H1 (cell line): ENCODE results near the gene PRKACA. TPM values are rescaled to one million over a fixed set of nuclear protein-coding genes. Genes with fewer than 3 reads are reported as not detected.
A peak's percentile ranks its signal among the peaks of the same experiment; 100 is the strongest.

Source experiments
- CBX5 ChIP-seq: fragments of 300-800, 300-1000 bp; sonication (generic); IDR thresholded peaks from 2 replicates; pipeline ENCODE4 v1.7.1; 2016; ENCODE audit warnings: antibody characterized with exemption, low read length, low read depth
- CHD1 ChIP-seq: IDR thresholded peaks from 2 replicates; pipeline ENCODE4 v1.6.1; 2012; ENCODE audit warnings: low read depth, low read length, improper control_type of control experiment
- GABPA ChIP-seq: IDR thresholded peaks from 2 replicates; pipeline ENCODE4 v1.6.1; 2011; ENCODE audit warnings: mild to moderate bottlenecking, low read length, moderate library complexity, borderline replicate concordance; ENCODE audit not compliant: insufficient read depth
- HDAC2 ChIP-seq, 2 experiments: fragments of 300-600 bp in 1 of 2; sonication (generic) in 1 of 2; IDR thresholded peaks; 2 replicates each; pipeline ENCODE4 v1.6.1; 2011 to 2012; ENCODE audit warnings: low read depth in 2 of 2, low read length in 2 of 2, mild to moderate bottlenecking in 2 of 2, moderate library complexity in 2 of 2, borderline replicate concordance in 1 of 2, inconsistent platforms in 1 of 2
- MAFK ChIP-seq: IDR thresholded peaks from 2 replicates; pipeline ENCODE4 v1.6.1; 2012; ENCODE audit warnings: low read depth, mild to moderate bottlenecking, improper control_type of control experiment, low read length
- NANOG ChIP-seq: IDR thresholded peaks from 2 replicates; pipeline ENCODE4 v1.6.1; 2011; ENCODE audit warnings: low read length, low read depth, mild to moderate bottlenecking, inconsistent platforms; ENCODE audit not compliant: insufficient read depth, poor library complexity, severe bottlenecking
- PHF8 ChIP-seq: fragments of 200-600 bp; sonication (generic); conservative IDR thresholded peaks from 2 replicates; pipeline ENCODE4 v1.7.1; 2012; ENCODE audit warnings: low read depth, mild to moderate bottlenecking, inconsistent platforms, low read length, moderate library complexity
- RAD21 ChIP-seq, 2 experiments: IDR thresholded peaks in 1 of 2; conservative IDR thresholded peaks in 1 of 2; 2 replicates each; pipeline ENCODE4 v1.6.1; 2011; ENCODE audit warnings: low read depth in 2 of 2, low read length in 2 of 2, improper control_type of control experiment in 1 of 2, inconsistent platforms in 1 of 2, mild to moderate bottlenecking in 1 of 2, moderate library complexity in 1 of 2
- SIN3A ChIP-seq, 2 experiments: IDR thresholded peaks in 1 of 2; conservative IDR thresholded peaks in 1 of 2; 2 replicates each; pipeline ENCODE4 v1.6.1; 2011 to 2012; ENCODE audit warnings: low read length in 2 of 2, improper control_type of control experiment in 1 of 2, low read depth in 1 of 2, mild to moderate bottlenecking in 1 of 2
- SP1 ChIP-seq: IDR thresholded peaks from 2 replicates; pipeline ENCODE4 v1.6.1; 2011; ENCODE audit warnings: low read depth, low read length
- SRF ChIP-seq: IDR thresholded peaks from 2 replicates; pipeline ENCODE4 v1.6.1; 2011; ENCODE audit warnings: mild to moderate bottlenecking, low read depth, low read length, moderate library complexity
- polyA plus RNA-seq, 7 experiments: library from polyadenylated mRNA; depleted of rRNA in 3 of 7; stranded (reverse) in 5 of 7; unstranded in 2 of 7; fragments of >200 nt in 5 of 7; fragments of 200-250 nt in 2 of 7; gene quantifications; 1 replicate in 5 of 7; 2 replicates in 1 of 7; 4 replicates in 1 of 7; pipeline versions ENCODE4 v1.2.1 to v1.2.3, GENCODE V29; 2011 to 2013; ENCODE audit warnings: missing spikeins in 2 of 7, mixed read lengths in 2 of 7
- total RNA-seq: library from RNA; stranded (reverse); fragmentation: NEBNext Ultra II Directional; extraction: Animal tissue kit (Norgen Biotek cat#: 25700); gene quantifications from 2 replicates; pipeline ENCODE4 v1.2.1, GENCODE V29; 2021

PRKACA gene
- total and polyA plus RNA-seq, 2 of the 8 experiments (the other 6 are each of a cell fraction or from before 2014, with no cell fraction given): 14.2 to 48.2 TPM

- TF ChIP-seq HDAC2 (IDR thresholded peaks at IDR 0.05; ENCODE audit: borderline replicate concordance in 1 of 2, low read depth in 2 of 2, low read length in 2 of 2) (no peak), CHD1 (no peak), GABPA (no peak), SIN3A (conservative IDR thresholded peaks at IDR 0.05 in 1 of 2, IDR thresholded peaks at IDR 0.05 in 1 of 2; ENCODE audit: low read depth in 1 of 2, low read length in 2 of 2) (no peak), CBX5 (no peak), MAFK (no peak), SP1 (peak; percentile 99), NANOG (peak; percentile 3), PHF8 (no peak), SRF (no peak), RAD21 (IDR thresholded peaks at IDR 0.05 in 1 of 2, conservative IDR thresholded peaks at IDR 0.05 in 1 of 2; ENCODE audit: low read depth in 2 of 2, low read length in 2 of 2) (no peak)
- TF ChIP-seq, all 59 proteins: peak for 8
Observed at GRCh38 chr19:14117668-14118164, at the start of gene PRKACA (continued).
